Adrenal gland (tissue), 12 donors: ENCODE measurements around the gene SBF1. TPM values are rescaled to one million over a fixed set of nuclear protein-coding genes. Genes with fewer than 3 reads are reported as not detected.

Experiments used
- DNase-seq, 7 donors: peaks; one replicate each; pipeline ENCODE4 v3.0.0-alpha.2; 2019 to 2020
- H3K27ac ChIP-seq, 5 donors: fragments of 200-600 bp; sonication (generic) in 4 of 5; 1 replicate in 3 of 5; 2 replicates in 2 of 5; pipeline versions ENCODE4 v1.5.1 to v1.8.0; 2016 to 2020; ENCODE audit warnings: mild to moderate bottlenecking in 1 of 5
- H3K27me3 ChIP-seq: fragments of 200-600 bp; 2 replicates; pipeline ENCODE4 v1.8.0; 2021
- H3K36me3 ChIP-seq, 2 donors: fragments of 200-600 bp; replicated peaks in 1 of 2; 1 replicate in 1 of 2; 2 replicates in 1 of 2; pipeline versions ENCODE4 v1.5.1 to v1.8.0; 2018 to 2022
- H3K4me1 ChIP-seq, 2 donors: fragments of 200-600 bp; replicated peaks in 1 of 2; 1 replicate in 1 of 2; 2 replicates in 1 of 2; pipeline versions ENCODE4 v1.5.1 to v1.8.0; 2018 to 2021
- H3K4me3 ChIP-seq, 4 donors: fragments of 200-600 bp; sonication (generic) in 3 of 4; one replicate each; pipeline ENCODE4 v1.5.1; 2016 to 2018
- H3K9me3 ChIP-seq, 3 donors: fragments of 200-600 bp; sonication (generic) in 1 of 3; replicated peaks in 1 of 3; 1 replicate in 2 of 3; 2 replicates in 1 of 3; pipeline versions ENCODE4 v1.5.1 to v1.8.0; 2016 to 2021
- POLR2A ChIP-seq, 2 donors: fragments of 450-650 bp; IDR thresholded peaks; one replicate each; pipeline ENCODE4 v1.6.1; 2017; ENCODE audit warnings: antibody characterized with exemption in 2 of 2, mild to moderate bottlenecking in 2 of 2, moderate library complexity in 1 of 2
- WGBS, 4 donors: extraction: QIAGEN DNeasy Blood & Tissue Kit in 2 of 4; methylation state at CpG; one replicate each; pipeline versions ENCODE4 v1.1.5 to v1.1.7; 2013 to 2017; 5-methylcytosine and 5-hydroxymethylcytosine counted together
- intact Hi-C, 2 donors: fragments of 100-400 bp; cut with DNase I; formaldehyde crosslinking; loops; one replicate each; pipeline versions ENCODE4 v1.14.1 to v1.15.0; 2022 to 2023
- polyA plus RNA-seq, 3 donors: library from polyadenylated mRNA; stranded (reverse); fragments of 200-250 nt in 2 of 3; fragments of 350-450 nt in 1 of 3; fragmentation: Illumina TruSeq in 1 of 3; extraction: RNeasy Lipid Tissue Mini Kit (QIAGEN cat#74804) in 1 of 3; gene quantifications; one replicate each; pipeline ENCODE4 v1.2.3, GENCODE V29; 2013 to 2014
- total RNA-seq, 9 donors: library from RNA; depleted of rRNA in 4 of 9; stranded (reverse); fragments of >200 nt in 4 of 9; fragments of 120-200 nt in 1 of 9; fragmentation: NEBNext Ultra II Directional in 1 of 9; extraction: Animal tissue kit (Norgen Biotek cat#: 25700) in 1 of 9; gene quantifications; one replicate each; pipeline versions ENCODE4 v1.1.0 to v1.2.4, GENCODE V29; 2013 to 2023
- TF ChIP-seq, protein P1 (sequence below), 6 experiments: fragments of 450-650 bp in 4 of 6; fragments of 200-600 bp in 2 of 6; sonication (generic) in 1 of 6; IDR thresholded peaks; 1 replicate in 5 of 6; 2 replicates in 1 of 6; pipeline versions ENCODE4 v1.5.1 to v1.8.0; 2016 to 2021; ENCODE audit warnings: antibody characterized with exemption in 6 of 6, mild to moderate bottlenecking in 2 of 6, moderate library complexity in 1 of 6
- donor health status: healthy with polysubstance abuse.
- donor health status: Bipolar disorder and iron deficiency.
- donor health status: DM: yes; HTN: yes; CAD: no.
- donor health status: DM: no; HTN: no; CAD: no.
- donor health status: DM: no; HTN: no; CAD: no.
- donor health status: DM: yes; HTN: yes; CAD: no.

Gene SBF1
- total and polyA plus RNA-seq, 12 donors, result 8.4 to 117 (median 72.9) TPM

GRCh38 chr22:50519151-50519550, 44.3 kb upstream of the SBF1 start:
- Histone ChIP-seq H3K36me3 (peaks cover 0 to 54% of the 10 kb centered on the region in 2 donors), H3K27ac (no peak overlapping the region), H3K4me3 (no peak overlapping the region), H3K4me1 (peaks cover 1 to 5% of the 10 kb centered on the region in 2 donors), H3K27me3 (no peaks in the 10 kb centered on the region), H3K9me3 (no peaks in the 10 kb centered on the region)
- no peak for DNase-seq
- WGBS, 4 donors, result 93 to 100% (median 96%) methylated on average over 1 to 8 of the region's 8 CpGs
- no peak for TF ChIP-seq POLR2A (IDR thresholded peaks at IDR 0.05)
- TF ChIP-seq, protein P1, sequence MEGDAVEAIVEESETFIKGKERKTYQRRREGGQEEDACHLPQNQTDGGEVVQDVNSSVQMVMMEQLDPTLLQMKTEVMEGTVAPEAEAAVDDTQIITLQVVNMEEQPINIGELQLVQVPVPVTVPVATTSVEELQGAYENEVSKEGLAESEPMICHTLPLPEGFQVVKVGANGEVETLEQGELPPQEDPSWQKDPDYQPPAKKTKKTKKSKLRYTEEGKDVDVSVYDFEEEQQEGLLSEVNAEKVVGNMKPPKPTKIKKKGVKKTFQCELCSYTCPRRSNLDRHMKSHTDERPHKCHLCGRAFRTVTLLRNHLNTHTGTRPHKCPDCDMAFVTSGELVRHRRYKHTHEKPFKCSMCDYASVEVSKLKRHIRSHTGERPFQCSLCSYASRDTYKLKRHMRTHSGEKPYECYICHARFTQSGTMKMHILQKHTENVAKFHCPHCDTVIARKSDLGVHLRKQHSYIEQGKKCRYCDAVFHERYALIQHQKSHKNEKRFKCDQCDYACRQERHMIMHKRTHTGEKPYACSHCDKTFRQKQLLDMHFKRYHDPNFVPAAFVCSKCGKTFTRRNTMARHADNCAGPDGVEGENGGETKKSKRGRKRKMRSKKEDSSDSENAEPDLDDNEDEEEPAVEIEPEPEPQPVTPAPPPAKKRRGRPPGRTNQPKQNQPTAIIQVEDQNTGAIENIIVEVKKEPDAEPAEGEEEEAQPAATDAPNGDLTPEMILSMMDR (IDR thresholded peaks at IDR 0.05), result no peak
- intact Hi-C loops, result no loop called here

GRCh38 chr22:50518606-50519005, 43.8 kb upstream of the SBF1 start:
- Histone ChIP-seq H3K4me1 (no peaks in the 10 kb centered on the region), H3K9me3 (no peaks in the 10 kb centered on the region), H3K27me3 (no peaks in the 10 kb centered on the region), H3K4me3 (no peak overlapping the region), H3K36me3 (peaks cover 0 to 49% of the 10 kb centered on the region in 2 donors), H3K27ac (no peak overlapping the region)
- no peak for TF ChIP-seq POLR2A (IDR thresholded peaks at IDR 0.05)
- TF ChIP-seq, protein P1 (IDR thresholded peaks at IDR 0.05), result no peak
- no peak for DNase-seq
- intact Hi-C loops, result no loop called here
- 92 to 97% (median 95%) methylated on average over 3 to 7 of the region's 7 CpGs for whole genome bisulfite sequencing, 4 donors

DNA sequence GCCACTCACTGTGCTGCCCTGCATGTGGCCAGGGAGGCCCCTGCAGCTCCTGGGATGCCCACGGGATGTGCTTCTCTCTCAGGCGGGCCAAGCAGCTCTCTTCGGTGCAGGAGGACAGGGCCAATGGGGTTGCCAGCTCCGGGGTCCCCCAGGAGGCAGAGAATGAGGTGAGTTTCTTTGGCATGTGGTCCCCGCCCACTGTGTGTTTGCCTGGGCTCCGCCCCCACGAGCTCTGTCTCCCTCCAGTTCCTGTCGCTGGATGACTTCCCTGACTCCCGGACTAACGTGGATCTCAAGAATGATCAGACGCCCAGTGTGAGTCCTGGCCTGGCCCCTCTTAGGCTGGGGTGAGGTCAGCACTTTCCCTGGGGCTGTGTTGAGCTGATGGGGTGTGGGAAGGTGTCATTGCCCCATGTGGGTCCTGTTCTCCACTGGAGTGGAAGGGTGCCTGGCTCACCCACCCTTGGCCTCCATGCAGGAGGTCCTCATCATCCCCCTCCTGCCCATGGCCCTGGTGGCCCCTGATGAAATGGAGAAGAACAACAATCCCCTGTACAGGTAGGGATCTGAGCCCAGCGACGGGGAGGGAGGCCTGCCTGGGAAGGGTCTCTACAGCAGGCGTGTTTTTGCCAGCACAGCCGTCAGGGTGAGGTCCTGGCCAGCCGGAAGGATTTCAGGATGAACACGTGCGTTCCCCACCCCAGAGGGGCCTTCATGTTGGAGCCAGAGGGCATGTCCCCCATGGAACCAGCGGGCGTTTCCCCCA, 42.8 kb upstream of the SBF1 start:
- Histone ChIP-seq H3K27me3 (no peaks in the 10 kb centered on the region), H3K36me3 (peaks cover 0 to 40% of the 10 kb centered on the region in 2 donors), H3K4me3 (no peak overlapping the region), H3K27ac (no peak overlapping the region), H3K9me3 (no peaks in the 10 kb centered on the region), H3K4me1 (no peaks in the 10 kb centered on the region)
- TF ChIP-seq, protein P1 (IDR thresholded peaks at IDR 0.05), result no peak
- TF ChIP-seq POLR2A (IDR thresholded peaks at IDR 0.05), result no peak
- 86 to 91% (median 90%) methylated on average over 9 to 20 of the region's 20 CpGs for WGBS, 4 donors
- DNase-seq, result no peak
- intact Hi-C loops, result no loop called here

DNA sequence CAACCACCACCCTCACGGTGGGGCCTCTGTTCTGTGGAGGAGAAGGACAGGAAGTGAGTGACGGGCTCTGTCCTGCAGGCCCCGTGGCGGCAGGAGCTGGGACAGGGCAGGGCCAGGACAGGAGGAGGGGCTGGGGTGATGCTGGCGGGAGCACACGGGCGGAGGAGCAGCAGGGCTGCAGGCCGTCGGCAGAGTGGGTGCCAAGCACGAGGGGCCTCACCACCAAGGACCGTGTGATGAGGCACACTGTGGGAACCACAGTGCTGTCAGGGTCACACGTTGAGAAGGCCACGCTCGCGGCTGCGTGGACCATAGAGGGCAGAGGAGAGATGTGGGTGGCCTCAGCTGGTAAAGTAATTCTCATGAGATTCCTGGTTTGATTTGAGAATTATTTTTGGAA, 42.1 kb upstream of the SBF1 start:
- intact Hi-C loops, result no loop called here
- no peaks in the 10 kb centered on the region for H3K9me3 ChIP-seq
- H3K27me3 ChIP-seq, result no peaks in the 10 kb centered on the region
- no peak overlapping the region for H3K4me3 ChIP-seq
- no peaks in the 10 kb centered on the region for H3K4me1 ChIP-seq
- no peak for TF ChIP-seq POLR2A (IDR thresholded peaks at IDR 0.05)
- TF ChIP-seq, protein P1 (IDR thresholded peaks at IDR 0.05), result no peak
- no peak for DNase-seq
- H3K36me3 ChIP-seq, result peaks cover 0 to 32% of the 10 kb centered on the region in 2 donors
- no peak overlapping the region for H3K27ac ChIP-seq
- 78 to 85% (median 83%) methylated on average over 15 to 16 of the region's 16 CpGs for WGBS, 4 donors
